ENCODE measurements around the gene OR10G3. TPM values are rescaled to one million over a fixed set of nuclear protein-coding genes. Genes with fewer than 3 reads are reported as not detected.

The OR10G3 gene
- total RNA-seq, 2 donors from 2014 or later, result not detected

- 94% methylated on average over 1 of the region's 1 CpG for WGBS
- Histone ChIP-seq H3K27ac (no peak overlapping the region), H3K9me3 (no peaks in the 10 kb centered on the region), H3K4me1 (replicated peaks) (no peaks in the 10 kb centered on the region), H3K27me3 (replicated peaks; ENCODE audit: insufficient read depth) (no peaks in the 10 kb centered on the region), H3K36me3 (no peaks in the 10 kb centered on the region), H3K4me3 (no peak overlapping the region)
- no peak for DNase-seq (ENCODE audit: low spot score)
- intact Hi-C loops (cut with DNase I), result no loop called here
- TF ChIP-seq POLR2AphosphoS5 (IDR thresholded peaks at IDR 0.05) (no peak), CTCF (IDR thresholded peaks at IDR 0.05) (no peak), POLR2A (IDR thresholded peaks at IDR 0.05) (no peak)
Measured at GRCh38 chr14:21529515-21529914, 50.4 kb downstream of the OR10G3 start.

GRCh38 chr14:21528381-21529348 is 51.2 kb downstream of the OR10G3 start:
- DNase-seq (ENCODE audit: low spot score), result no peak
- no peaks in the 10 kb centered on the region for H3K4me1 ChIP-seq (replicated peaks)
- H3K4me3 ChIP-seq, result no peak overlapping the region
- H3K27me3 ChIP-seq (replicated peaks; ENCODE audit: insufficient read depth), result no peaks in the 10 kb centered on the region
- H3K9me3 ChIP-seq, result no peaks in the 10 kb centered on the region
- H3K27ac ChIP-seq, result no peak overlapping the region
- TF ChIP-seq CTCF (IDR thresholded peaks at IDR 0.05) (no peak), POLR2AphosphoS5 (IDR thresholded peaks at IDR 0.05) (no peak), POLR2A (IDR thresholded peaks at IDR 0.05) (no peak)
- intact Hi-C loops (cut with DNase I), result no loop called here
- 64% methylated on average over 4 of the region's 4 CpGs for WGBS
- H3K36me3 ChIP-seq, result no peaks in the 10 kb centered on the region

GRCh38 chr14:21527318-21527679 is 52.6 kb downstream of the OR10G3 start:
- Histone ChIP-seq H3K4me3 (no peak overlapping the region), H3K27ac (no peak overlapping the region), H3K9me3 (no peaks in the 10 kb centered on the region), H3K27me3 (replicated peaks; ENCODE audit: insufficient read depth) (no peaks in the 10 kb centered on the region), H3K36me3 (no peaks in the 10 kb centered on the region), H3K4me1 (replicated peaks) (no peaks in the 10 kb centered on the region)
- DNase-seq (ENCODE audit: low spot score), result no peak
- intact Hi-C loops (cut with DNase I), result no loop called here
- TF ChIP-seq POLR2AphosphoS5 (IDR thresholded peaks at IDR 0.05) (no peak), CTCF (IDR thresholded peaks at IDR 0.05) (no peak), POLR2A (IDR thresholded peaks at IDR 0.05) (no peak)
- 57% methylated on average over 1 of the region's 1 CpG for WGBS

- no peaks in the 10 kb centered on the region for H3K4me1 ChIP-seq (replicated peaks)
- TF ChIP-seq POLR2AphosphoS5 (IDR thresholded peaks at IDR 0.05), result no peak
- no peak for TF ChIP-seq POLR2A (IDR thresholded peaks at IDR 0.05)
- no peak for TF ChIP-seq CTCF (IDR thresholded peaks at IDR 0.05)
- no peaks in the 10 kb centered on the region for H3K27me3 ChIP-seq (replicated peaks; ENCODE audit: insufficient read depth)
- no peak for DNase-seq (ENCODE audit: low spot score)
- no peaks in the 10 kb centered on the region for H3K36me3 ChIP-seq
- H3K27ac ChIP-seq, result peak overlapping the region in 1 of 2 donors; percentile 65
- intact Hi-C loops (cut with DNase I), result no loop called here
- 10% methylated on average over 13 of the region's 13 CpGs for WGBS
- no peaks in the 10 kb centered on the region for H3K9me3 ChIP-seq
- H3K4me3 ChIP-seq, result peak overlapping the region; percentile 69 to 75
Measured at GRCh38 chr14:21526672-21527317, 53.1 kb downstream of the OR10G3 start.
